Ishikawa (cell line): ENCODE measurements around the gene KNTC1.
"Not testable (repeated sequence)": the region's sequence is repeated elsewhere in the genome, so short reads cannot be mapped to it uniquely, and the experiment has no call there.

Experiments
- EP300 ChIP-seq: IDR thresholded peaks from 2 replicates; pipeline ENCODE4 v1.6.1; 2012; ENCODE audit warnings: borderline replicate concordance
- RAD21 ChIP-seq: IDR thresholded peaks from 2 replicates; pipeline ENCODE4 v1.6.1; 2012; ENCODE audit warnings: low read depth
- TAF1 ChIP-seq: IDR thresholded peaks from 2 replicates; pipeline ENCODE4 v1.6.1; 2012; ENCODE audit warnings: low read depth, mild to moderate bottlenecking
- TF ChIP-seq, protein P1 (sequence below): IDR thresholded peaks from 2 replicates; pipeline ENCODE4 v1.6.1; 2012; ENCODE audit warnings: low read depth, mild to moderate bottlenecking

DNA sequence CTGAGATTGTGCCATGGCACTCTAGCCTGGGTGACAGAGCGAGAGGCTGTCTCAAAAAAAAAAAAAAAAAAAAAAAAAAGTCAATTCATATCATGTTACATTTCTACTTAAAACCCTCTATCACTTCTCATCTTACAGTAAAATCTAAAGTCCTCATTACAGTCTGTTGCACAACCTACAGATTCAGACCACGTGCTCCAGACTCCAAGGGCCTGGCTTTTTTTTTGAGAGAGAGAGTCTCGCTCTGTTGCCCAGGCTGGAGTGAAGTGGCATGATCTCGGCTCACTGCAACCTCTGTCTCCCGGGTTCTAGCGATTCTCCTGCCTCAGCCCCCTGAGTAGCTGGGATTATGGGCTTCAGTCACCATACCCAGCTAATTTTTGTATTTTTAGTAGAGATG lies 40.7 kb upstream of the KNTC1 start:
- TF ChIP-seq EP300, RAD21, TAF1: not testable (repeated sequence)
- TF ChIP-seq, protein P1, sequence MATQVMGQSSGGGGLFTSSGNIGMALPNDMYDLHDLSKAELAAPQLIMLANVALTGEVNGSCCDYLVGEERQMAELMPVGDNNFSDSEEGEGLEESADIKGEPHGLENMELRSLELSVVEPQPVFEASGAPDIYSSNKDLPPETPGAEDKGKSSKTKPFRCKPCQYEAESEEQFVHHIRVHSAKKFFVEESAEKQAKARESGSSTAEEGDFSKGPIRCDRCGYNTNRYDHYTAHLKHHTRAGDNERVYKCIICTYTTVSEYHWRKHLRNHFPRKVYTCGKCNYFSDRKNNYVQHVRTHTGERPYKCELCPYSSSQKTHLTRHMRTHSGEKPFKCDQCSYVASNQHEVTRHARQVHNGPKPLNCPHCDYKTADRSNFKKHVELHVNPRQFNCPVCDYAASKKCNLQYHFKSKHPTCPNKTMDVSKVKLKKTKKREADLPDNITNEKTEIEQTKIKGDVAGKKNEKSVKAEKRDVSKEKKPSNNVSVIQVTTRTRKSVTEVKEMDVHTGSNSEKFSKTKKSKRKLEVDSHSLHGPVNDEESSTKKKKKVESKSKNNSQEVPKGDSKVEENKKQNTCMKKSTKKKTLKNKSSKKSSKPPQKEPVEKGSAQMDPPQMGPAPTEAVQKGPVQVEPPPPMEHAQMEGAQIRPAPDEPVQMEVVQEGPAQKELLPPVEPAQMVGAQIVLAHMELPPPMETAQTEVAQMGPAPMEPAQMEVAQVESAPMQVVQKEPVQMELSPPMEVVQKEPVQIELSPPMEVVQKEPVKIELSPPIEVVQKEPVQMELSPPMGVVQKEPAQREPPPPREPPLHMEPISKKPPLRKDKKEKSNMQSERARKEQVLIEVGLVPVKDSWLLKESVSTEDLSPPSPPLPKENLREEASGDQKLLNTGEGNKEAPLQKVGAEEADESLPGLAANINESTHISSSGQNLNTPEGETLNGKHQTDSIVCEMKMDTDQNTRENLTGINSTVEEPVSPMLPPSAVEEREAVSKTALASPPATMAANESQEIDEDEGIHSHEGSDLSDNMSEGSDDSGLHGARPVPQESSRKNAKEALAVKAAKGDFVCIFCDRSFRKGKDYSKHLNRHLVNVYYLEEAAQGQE = not testable (repeated sequence)
